Measurements from ENCODE around the gene SLC22A2.

DNA sequence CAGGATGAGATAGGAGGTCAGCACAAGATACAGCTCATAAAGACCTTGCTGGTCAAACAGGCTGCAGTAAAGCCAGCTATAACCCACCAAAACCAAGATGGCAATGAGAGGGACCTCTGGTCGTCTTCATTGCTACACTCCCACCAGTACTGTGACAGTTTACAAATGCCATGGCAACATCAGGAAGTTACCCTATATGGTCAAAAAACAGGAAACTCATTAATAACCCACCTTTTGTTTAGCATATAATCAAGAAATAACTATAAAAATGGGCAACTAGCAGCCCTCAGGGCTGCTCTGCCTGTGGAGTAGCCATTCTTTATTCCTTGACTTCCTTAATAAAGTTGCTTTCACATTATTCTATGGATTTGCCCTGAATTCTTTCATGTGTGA, 30.9 kb downstream of the SLC22A2 start:
- TF ChIP-seq, protein P1, sequence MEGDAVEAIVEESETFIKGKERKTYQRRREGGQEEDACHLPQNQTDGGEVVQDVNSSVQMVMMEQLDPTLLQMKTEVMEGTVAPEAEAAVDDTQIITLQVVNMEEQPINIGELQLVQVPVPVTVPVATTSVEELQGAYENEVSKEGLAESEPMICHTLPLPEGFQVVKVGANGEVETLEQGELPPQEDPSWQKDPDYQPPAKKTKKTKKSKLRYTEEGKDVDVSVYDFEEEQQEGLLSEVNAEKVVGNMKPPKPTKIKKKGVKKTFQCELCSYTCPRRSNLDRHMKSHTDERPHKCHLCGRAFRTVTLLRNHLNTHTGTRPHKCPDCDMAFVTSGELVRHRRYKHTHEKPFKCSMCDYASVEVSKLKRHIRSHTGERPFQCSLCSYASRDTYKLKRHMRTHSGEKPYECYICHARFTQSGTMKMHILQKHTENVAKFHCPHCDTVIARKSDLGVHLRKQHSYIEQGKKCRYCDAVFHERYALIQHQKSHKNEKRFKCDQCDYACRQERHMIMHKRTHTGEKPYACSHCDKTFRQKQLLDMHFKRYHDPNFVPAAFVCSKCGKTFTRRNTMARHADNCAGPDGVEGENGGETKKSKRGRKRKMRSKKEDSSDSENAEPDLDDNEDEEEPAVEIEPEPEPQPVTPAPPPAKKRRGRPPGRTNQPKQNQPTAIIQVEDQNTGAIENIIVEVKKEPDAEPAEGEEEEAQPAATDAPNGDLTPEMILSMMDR (IDR thresholded peaks at IDR 0.05), result no peak
- TF ChIP-seq POLR2A (IDR thresholded peaks at IDR 0.05), result no peak
